Endothelial cell of umbilical vein (primary cell): Measurements from ENCODE around the gene FNIP2. TPM values are rescaled to one million over a fixed set of nuclear protein-coding genes. Genes with fewer than 3 reads are reported as not detected.

ENCODE experiments used
- BruUV-seq: library from RNA; stranded (reverse); fragments of 400-500 nt; replicated peaks from 2 replicates; lab custom pipeline; 2021; lab: Mats Ljungman, UMichigan
- CTCF ChIA-PET: fragments of 300-600, 350-600 bp; sonication (Branson Sonifier 250); formaldehyde crosslinking; loops from one replicate; lab custom pipeline; 2021; ENCODE audit warnings: antibody characterized with exemption, inconsistent platforms; lab: Charles Lee
- POLR2A ChIA-PET: fragments of 300-600, 350-600 bp; sonication (Branson Sonifier 250); formaldehyde crosslinking; loops from one replicate; lab custom pipeline; 2021; ENCODE audit warnings: antibody characterized with exemption, inconsistent platforms; lab: Charles Lee
- DNase-seq: peaks from one replicate; pipeline ENCODE4 v3.0.0-alpha.2; 2011; ENCODE audit warnings: low read depth, low spot score
- FAIRE-seq: peaks from 2 replicates; lab custom pipeline; 2011; peaks lifted over from hg19 to GRCh38; lab: Jason Lieb, UNC
- H2AFZ ChIP-seq: 2 replicates; pipeline ENCODE4 v1.6.0; 2012; ENCODE audit warnings: low read depth, low read length, control low read depth, inconsistent platforms
- H3K27ac ChIP-seq: 2 replicates; pipeline ENCODE4 v1.5.1; 2011; ENCODE audit warnings: low read depth, mild to moderate bottlenecking, control low read depth, low read length, moderate library complexity; ENCODE audit not compliant: insufficient read depth
- H3K27me3 ChIP-seq, 2 experiments: 2 replicates each; pipeline versions ENCODE4 v1.6.0 to v1.6.1; 2011; ENCODE audit warnings: low read length in 2 of 2, mixed read lengths in 1 of 2; ENCODE audit not compliant: control insufficient read depth in 2 of 2, insufficient read depth in 2 of 2
- H3K36me3 ChIP-seq, 2 experiments: 2 replicates in 1 of 2; 3 replicates in 1 of 2; pipeline ENCODE4 v1.5.1; 2011; ENCODE audit warnings: low read length in 2 of 2, mild to moderate bottlenecking in 1 of 2, moderate library complexity in 1 of 2; ENCODE audit not compliant: control insufficient read depth in 2 of 2, insufficient read depth in 2 of 2; ENCODE audit errors: extremely low read depth in 1 of 2
- H3K4me1 ChIP-seq: 3 replicates; pipeline ENCODE4 v1.5.1; 2011; ENCODE audit warnings: mild to moderate bottlenecking, low read length; ENCODE audit not compliant: control insufficient read depth, insufficient read depth; ENCODE audit errors: extremely low read depth
- H3K4me2 ChIP-seq: 2 replicates; pipeline ENCODE4 v1.6.1; 2011; ENCODE audit warnings: low read length, control low read depth, mixed read lengths; ENCODE audit not compliant: insufficient read depth
- H3K4me3 ChIP-seq, 3 experiments: fragments of 200-600 bp in 1 of 3; sonication (generic), shearing (Covaris generic) in 1 of 3; replicated peaks in 1 of 3; 2 replicates each; pipeline ENCODE4 v1.5.1; 2011 to 2016; ENCODE audit warnings: control low read depth in 3 of 3, low read length in 3 of 3, mild to moderate bottlenecking in 2 of 3, inconsistent platforms in 1 of 3, low read depth in 1 of 3, moderate library complexity in 1 of 3; ENCODE audit not compliant: insufficient read depth in 1 of 3
- H3K79me2 ChIP-seq: 2 replicates; pipeline ENCODE4 v1.6.0; 2012; ENCODE audit warnings: low read length, inconsistent platforms; ENCODE audit not compliant: control insufficient read depth, insufficient read depth
- H3K9ac ChIP-seq: replicated peaks from 2 replicates; pipeline ENCODE3; 2011; ENCODE audit warnings: low read length, control low read depth; ENCODE audit not compliant: insufficient read depth; ENCODE audit errors: extremely low read depth
- H3K9me1 ChIP-seq: replicated peaks from 3 replicates; pipeline ENCODE4 v1.6.0; 2011; ENCODE audit warnings: mild to moderate bottlenecking, low read length; ENCODE audit not compliant: control insufficient read depth, insufficient read depth; ENCODE audit errors: extremely low read depth
- H3K9me3 ChIP-seq: replicated peaks from 2 replicates; pipeline ENCODE4 v1.5.1; 2012; ENCODE audit warnings: low read length, inconsistent platforms; ENCODE audit not compliant: control insufficient read depth, insufficient read depth
- H4K20me1 ChIP-seq: replicated peaks from 2 replicates; pipeline ENCODE3; 2011; ENCODE audit warnings: mild to moderate bottlenecking, low read length; ENCODE audit not compliant: control insufficient read depth, insufficient read depth; ENCODE audit errors: extremely low read depth
- EZH2 ChIP-seq: IDR thresholded peaks from 2 replicates; pipeline ENCODE4 v1.6.1; 2012; ENCODE audit warnings: borderline replicate concordance, low read depth, mild to moderate bottlenecking, moderate library complexity, low read length, inconsistent platforms; ENCODE audit not compliant: severe bottlenecking
- FOS ChIP-seq: IDR thresholded peaks from 2 replicates; pipeline ENCODE4 v1.6.1; 2011; ENCODE audit warnings: mild to moderate bottlenecking, low read length, moderate library complexity, borderline replicate concordance; ENCODE audit not compliant: insufficient read depth
- GATA2 ChIP-seq: IDR thresholded peaks from 2 replicates; pipeline ENCODE4 v1.7.0; 2011; ENCODE audit warnings: low read depth, mild to moderate bottlenecking, moderate library complexity, mixed read lengths, low read length; ENCODE audit not compliant: insufficient read length, insufficient read depth
- JUN ChIP-seq: IDR thresholded peaks from 2 replicates; pipeline ENCODE4 v1.6.1; 2011; ENCODE audit warnings: borderline replicate concordance, low read depth; ENCODE audit not compliant: insufficient read length, insufficient read depth
- MYC ChIP-seq: IDR thresholded peaks from one replicate; pipeline ENCODE4 v1.6.1; 2011; ENCODE audit warnings: mild to moderate bottlenecking, low read depth, low read length
- POLR2A ChIP-seq: IDR thresholded peaks from 2 replicates; pipeline ENCODE4 v1.6.1; 2012; ENCODE audit warnings: low read depth, mild to moderate bottlenecking, control low read depth, low read length
- POLR2AphosphoS5 ChIP-seq: IDR thresholded peaks from 2 replicates; pipeline ENCODE4 v1.6.1; 2012; ENCODE audit warnings: low read depth, mild to moderate bottlenecking, control low read depth, low read length, moderate library complexity; ENCODE audit not compliant: insufficient read depth
- dilution Hi-C: fragments of 300-500 bp; cut with MboI; formaldehyde crosslinking; loops from one replicate; pipeline ENCODE4 v1.15.0; 2019; ENCODE audit warnings: low sequenced_read_pairs; ENCODE audit not compliant: extremely low pct_ligation_motif_present
- intact Hi-C: fragments of 100-400 bp; cut with micrococcal nuclease; formaldehyde crosslinking; loops from one replicate; pipeline ENCODE4 v1.10.0; 2022
- polyA plus RNA-seq, 4 experiments: library from polyadenylated mRNA; depleted of rRNA in 3 of 4; stranded (reverse) in 3 of 4; unstranded in 1 of 4; fragments of >200 nt; gene quantifications; 2 replicates each; pipeline versions ENCODE4 v1.2.1 to v1.2.3, GENCODE V29; 2011 to 2012; ENCODE audit warnings: missing spikeins in 1 of 4
- total RNA-seq: library from RNA; stranded (reverse); gene quantifications from 2 replicates; pipeline ENCODE4 v1.2.3, GENCODE V29; 2021
- TF ChIP-seq, protein P1 (sequence below), 2 donors: IDR thresholded peaks; 1 replicate in 1 of 2; 2 replicates in 1 of 2; pipeline ENCODE4 v1.5.1; 2011; ENCODE audit warnings: low read length in 2 of 2, mild to moderate bottlenecking in 2 of 2, moderate library complexity in 2 of 2, control low read depth in 1 of 2, inconsistent platforms in 1 of 2, low read depth in 1 of 2; ENCODE audit not compliant: insufficient read depth in 1 of 2; ENCODE audit errors: extremely low read depth in 1 of 2
- TF ChIP-seq, protein P2 (sequence below): IDR thresholded peaks from 2 replicates; pipeline ENCODE4 v1.6.1; 2011; ENCODE audit not compliant: insufficient read depth, insufficient read length

The FNIP2 gene
- total and polyA plus RNA-seq, 2 donors (not counting 3 experiments of a cell fraction or from before 2014, with no cell fraction given) = 4.5 to 14.4 TPM

DNA sequence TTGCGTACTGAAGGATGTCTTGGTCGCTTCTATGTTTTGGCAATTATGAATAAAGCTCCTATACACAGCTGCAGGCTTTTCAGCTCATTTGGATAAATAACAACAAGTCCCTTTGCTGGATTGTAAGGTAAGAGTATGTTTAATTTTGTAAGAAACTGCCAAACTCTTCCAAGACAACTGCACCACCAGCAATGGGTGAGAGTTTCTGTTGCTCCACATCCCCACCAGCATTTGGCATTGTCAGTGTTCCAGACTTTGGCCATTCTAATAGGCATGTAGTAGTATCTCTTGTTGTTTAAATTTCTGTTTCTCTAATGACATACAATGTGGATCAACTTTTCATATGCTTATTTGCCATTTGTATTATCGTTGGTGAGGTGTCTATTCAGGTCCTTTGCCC lies 44.3 kb downstream of the FNIP2 start:
- ChIA-PET POLR2A (no interaction called here), CTCF (no interaction called here)
- Histone ChIP-seq H3K9ac (no peak overlapping the region), H3K79me2 (peaks cover 4% of the 10 kb centered on the region), H4K20me1 (no peaks in the 10 kb centered on the region), H3K27me3 (no peaks in the 10 kb centered on the region), H3K27ac (no peak overlapping the region), H3K9me3 (no peaks in the 10 kb centered on the region), H3K4me3 (no peak overlapping the region), H3K4me2 (no peak overlapping the region), H3K9me1 (no peaks in the 10 kb centered on the region), H3K4me1 (peaks cover 28% of the 10 kb centered on the region), H3K36me3 (no peaks in the 10 kb centered on the region), H2AFZ (no peak overlapping the region)
- FAIRE-seq = no peak
- BruUV-seq = no TSS peak
- dilution Hi-C loops (no loop called here), intact Hi-C loops (no loop called here)
- no peak for DNase-seq
- TF ChIP-seq, protein P1, sequence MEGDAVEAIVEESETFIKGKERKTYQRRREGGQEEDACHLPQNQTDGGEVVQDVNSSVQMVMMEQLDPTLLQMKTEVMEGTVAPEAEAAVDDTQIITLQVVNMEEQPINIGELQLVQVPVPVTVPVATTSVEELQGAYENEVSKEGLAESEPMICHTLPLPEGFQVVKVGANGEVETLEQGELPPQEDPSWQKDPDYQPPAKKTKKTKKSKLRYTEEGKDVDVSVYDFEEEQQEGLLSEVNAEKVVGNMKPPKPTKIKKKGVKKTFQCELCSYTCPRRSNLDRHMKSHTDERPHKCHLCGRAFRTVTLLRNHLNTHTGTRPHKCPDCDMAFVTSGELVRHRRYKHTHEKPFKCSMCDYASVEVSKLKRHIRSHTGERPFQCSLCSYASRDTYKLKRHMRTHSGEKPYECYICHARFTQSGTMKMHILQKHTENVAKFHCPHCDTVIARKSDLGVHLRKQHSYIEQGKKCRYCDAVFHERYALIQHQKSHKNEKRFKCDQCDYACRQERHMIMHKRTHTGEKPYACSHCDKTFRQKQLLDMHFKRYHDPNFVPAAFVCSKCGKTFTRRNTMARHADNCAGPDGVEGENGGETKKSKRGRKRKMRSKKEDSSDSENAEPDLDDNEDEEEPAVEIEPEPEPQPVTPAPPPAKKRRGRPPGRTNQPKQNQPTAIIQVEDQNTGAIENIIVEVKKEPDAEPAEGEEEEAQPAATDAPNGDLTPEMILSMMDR (IDR thresholded peaks at IDR 0.05; ENCODE audit: extremely low read depth in 1 of 2, insufficient read depth in 1 of 2, low read depth in 1 of 2, low read length in 2 of 2) = no peak
- no peak for TF ChIP-seq MYC
- no peak for TF ChIP-seq GATA2
- TF ChIP-seq FOS = no peak
- no peak for TF ChIP-seq POLR2A
- TF ChIP-seq, protein P2, sequence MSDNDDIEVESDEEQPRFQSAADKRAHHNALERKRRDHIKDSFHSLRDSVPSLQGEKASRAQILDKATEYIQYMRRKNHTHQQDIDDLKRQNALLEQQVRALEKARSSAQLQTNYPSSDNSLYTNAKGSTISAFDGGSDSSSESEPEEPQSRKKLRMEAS = no peak
- no peak for TF ChIP-seq EZH2
- no peak for TF ChIP-seq JUN
- TF ChIP-seq POLR2AphosphoS5 = no peak
